Trophoblast cell (in vitro differentiated cells and primary cell): ENCODE data around the gene HEPN1.

Source experiments
- DNase-seq, 2 donors: peaks; one replicate each; pipeline ENCODE4 v3.0.0-alpha.2; 2016
- H2AFZ ChIP-seq: 2 replicates; pipeline ENCODE4 v1.6.1; 2013; ENCODE audit warnings: low read length, moderate library complexity, mild to moderate bottlenecking; ENCODE audit not compliant: insufficient read depth, poor library complexity
- H2AK5ac ChIP-seq: 2 replicates; pipeline ENCODE4 v1.6.1; 2013; ENCODE audit warnings: mild to moderate bottlenecking, low read length
- H2BK120ac ChIP-seq: 2 replicates; pipeline ENCODE4 v1.6.1; 2013; ENCODE audit warnings: low read length, mild to moderate bottlenecking, moderate library complexity; ENCODE audit not compliant: insufficient read depth, poor library complexity
- H2BK12ac ChIP-seq: 2 replicates; pipeline ENCODE4 v1.6.1; 2013; ENCODE audit warnings: mild to moderate bottlenecking, low read length, moderate library complexity
- H2BK5ac ChIP-seq: 2 replicates; pipeline ENCODE4 v1.6.1; 2013; ENCODE audit warnings: low read length, low read depth, moderate library complexity, mild to moderate bottlenecking; ENCODE audit not compliant: poor library complexity
- H3K14ac ChIP-seq: 2 replicates; pipeline ENCODE4 v1.6.1; 2013; ENCODE audit warnings: mild to moderate bottlenecking, low read length
- H3K18ac ChIP-seq: 2 replicates; pipeline ENCODE4 v1.6.1; 2013; ENCODE audit warnings: mild to moderate bottlenecking, low read length
- H3K23ac ChIP-seq: 2 replicates; pipeline ENCODE4 v1.6.1; 2013; ENCODE audit warnings: low read length
- H3K27ac ChIP-seq: 2 replicates; pipeline ENCODE4 v1.5.1; 2013; ENCODE audit warnings: low read depth, mild to moderate bottlenecking, inconsistent platforms, low read length, moderate library complexity
- H3K27me3 ChIP-seq: 2 replicates; pipeline ENCODE4 v1.6.1; 2013; ENCODE audit warnings: inconsistent platforms, mild to moderate bottlenecking, low read length, moderate library complexity; ENCODE audit not compliant: insufficient read depth
- H3K36me3 ChIP-seq, 2 experiments: 1 replicate in 1 of 2; 2 replicates in 1 of 2; pipeline ENCODE4 v1.6.1; 2013; ENCODE audit warnings: low read length in 2 of 2, mild to moderate bottlenecking in 2 of 2, moderate library complexity in 1 of 2; ENCODE audit not compliant: insufficient read depth in 2 of 2, control insufficient read depth in 1 of 2
- H3K4ac ChIP-seq: 2 replicates; pipeline ENCODE4 v1.6.1; 2013; ENCODE audit warnings: low read depth, mild to moderate bottlenecking, low read length, moderate library complexity
- H3K4me1 ChIP-seq, 2 experiments: 1 replicate in 1 of 2; 2 replicates in 1 of 2; pipeline ENCODE4 v1.6.1; 2013; ENCODE audit warnings: low read length in 2 of 2, mild to moderate bottlenecking in 2 of 2, moderate library complexity in 1 of 2; ENCODE audit not compliant: insufficient read depth in 2 of 2, control insufficient read depth in 1 of 2
- H3K4me2 ChIP-seq: 2 replicates; pipeline ENCODE4 v1.6.1; 2013; ENCODE audit warnings: inconsistent platforms, mild to moderate bottlenecking, low read length, moderate library complexity
- H3K4me3 ChIP-seq: 2 replicates; pipeline ENCODE4 v1.5.1; 2013; ENCODE audit warnings: mild to moderate bottlenecking, low read depth, low read length, inconsistent platforms
- H3K79me1 ChIP-seq: one replicate; pipeline ENCODE4 v1.6.1; 2013; ENCODE audit warnings: low read length
- H3K79me2 ChIP-seq: 2 replicates; pipeline ENCODE4 v1.6.1; 2013; ENCODE audit warnings: low read length, mild to moderate bottlenecking; ENCODE audit not compliant: control insufficient read depth, insufficient read depth, poor library complexity
- H3K9ac ChIP-seq: 2 replicates; pipeline ENCODE4 v1.6.1; 2013; ENCODE audit warnings: mild to moderate bottlenecking, low read length
- H3K9me3 ChIP-seq: 2 replicates; pipeline ENCODE4 v1.6.1; 2013; ENCODE audit warnings: low read depth, mild to moderate bottlenecking, control low read depth, inconsistent platforms, low read length; ENCODE audit not compliant: insufficient read depth
- H4K12ac ChIP-seq: 2 replicates; pipeline ENCODE4 v1.6.1; 2013; ENCODE audit warnings: low read depth, mild to moderate bottlenecking, low read length, moderate library complexity
- H4K8ac ChIP-seq: 2 replicates; pipeline ENCODE4 v1.6.1; 2013; ENCODE audit warnings: low read depth, mild to moderate bottlenecking, low read length, moderate library complexity
- H4K91ac ChIP-seq: one replicate; pipeline ENCODE4 v1.6.1; 2013; ENCODE audit warnings: low read depth, mild to moderate bottlenecking, low read length, moderate library complexity
- WGBS: extraction: QIAGEN DNeasy Blood & Tissue Kit; methylation state at CpG from one replicate; pipeline ENCODE4 v1.1.7; 2013; ENCODE audit warnings: missing lambda C conversion rate; ENCODE audit not compliant: insufficient read length, insufficient coverage; ENCODE audit errors: extremely low coverage; 5-methylcytosine and 5-hydroxymethylcytosine counted together

The HEPN1 gene

DNA sequence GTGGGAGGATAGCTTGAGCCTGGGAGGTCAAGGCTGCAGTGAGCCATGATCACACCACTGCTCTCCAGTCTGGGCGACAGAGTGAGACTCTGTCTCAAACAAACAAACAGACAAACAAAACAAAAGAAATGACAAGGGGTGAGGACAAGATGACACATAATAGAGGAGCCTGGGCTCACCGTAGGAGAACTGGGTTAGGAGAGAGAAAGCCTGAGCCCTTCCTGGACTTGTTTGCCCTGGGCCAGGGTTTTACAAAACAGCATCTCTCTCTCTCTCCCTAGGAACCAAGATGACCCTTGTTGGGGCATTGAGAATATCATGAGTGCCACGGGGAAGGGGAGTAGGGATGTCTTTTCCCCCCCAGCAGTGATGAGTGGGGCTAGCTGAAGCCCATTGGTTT, 38.1 kb upstream of the HEPN1 start:
- no peak overlapping the region for H2BK12ac ChIP-seq
- no peak overlapping the region for H3K27ac ChIP-seq
- no peak overlapping the region for H3K4me2 ChIP-seq
- H3K9ac ChIP-seq = no peak overlapping the region
- no peak overlapping the region for H2BK120ac ChIP-seq
- no peak overlapping the region for H2BK5ac ChIP-seq
- peaks cover 2% of the 10 kb centered on the region for H3K79me2 ChIP-seq
- H3K4me3 ChIP-seq = no peak overlapping the region
- peaks cover 2% of the 10 kb centered on the region for H3K9me3 ChIP-seq
- no peak overlapping the region for H2AK5ac ChIP-seq
- H3K4ac ChIP-seq = no peak overlapping the region
- DNase-seq = no peak
- no peak overlapping the region for H3K18ac ChIP-seq
- no peaks in the 10 kb centered on the region for H3K36me3 ChIP-seq
- no peaks in the 10 kb centered on the region for H3K27me3 ChIP-seq
- no peak overlapping the region for H3K14ac ChIP-seq
- H3K79me1 ChIP-seq = peaks cover 2% of the 10 kb centered on the region
- H3K4me1 ChIP-seq = peaks cover 0 to 3% of the 10 kb centered on the region in 2 experiments
- no peak overlapping the region for H4K8ac ChIP-seq
- H2AFZ ChIP-seq = no peak overlapping the region
- WGBS = no CpG with 5 or more reads among the region's 3 CpGs
- H4K91ac ChIP-seq = no peak overlapping the region
- H3K23ac ChIP-seq = no peak overlapping the region
- no peak overlapping the region for H4K12ac ChIP-seq

DNA sequence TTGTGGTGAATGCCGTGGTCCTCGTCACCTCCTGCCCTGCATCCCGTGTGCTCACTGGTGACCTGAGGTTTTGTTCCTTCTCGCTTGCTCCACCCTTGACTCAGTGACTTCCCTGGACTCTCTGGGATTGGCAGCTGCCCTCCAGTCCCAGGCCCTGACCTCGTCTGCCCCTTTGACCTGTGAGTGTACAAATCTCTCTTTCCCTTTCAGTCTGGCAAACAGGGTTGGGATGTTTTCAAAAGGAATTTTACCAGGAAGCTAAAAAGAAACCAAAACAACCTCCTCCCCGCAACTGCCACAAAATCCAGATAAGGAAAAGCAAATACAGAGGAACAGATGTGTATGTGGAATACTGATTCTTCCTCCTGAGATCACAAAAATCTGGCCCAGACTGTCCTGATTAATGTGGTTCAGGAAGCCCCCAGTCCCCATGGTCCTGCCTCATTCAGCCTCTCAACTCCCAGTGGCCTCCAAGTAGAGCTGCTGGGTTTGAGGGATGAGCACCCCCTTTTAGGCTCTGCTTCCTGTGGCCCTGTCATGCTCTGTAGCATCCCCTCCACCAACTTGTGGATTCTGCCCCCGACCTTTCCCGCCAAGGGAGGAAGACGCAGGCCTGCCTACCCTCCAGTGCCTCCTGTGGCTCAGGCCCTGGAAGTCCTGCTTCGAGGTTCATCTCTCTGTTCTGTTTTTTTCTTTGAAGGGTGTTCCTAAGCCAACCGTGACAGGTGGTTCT, 36.5 kb upstream of the HEPN1 start:
- no peaks in the 10 kb centered on the region for H3K36me3 ChIP-seq
- no peaks in the 10 kb centered on the region for H3K79me2 ChIP-seq
- no peak overlapping the region for H3K4ac ChIP-seq
- no peak overlapping the region for H3K18ac ChIP-seq
- no peak overlapping the region for H4K91ac ChIP-seq
- H3K9me3 ChIP-seq = peaks cover 2% of the 10 kb centered on the region
- no peaks in the 10 kb centered on the region for H3K27me3 ChIP-seq
- no peak overlapping the region for H2AK5ac ChIP-seq
- no peak overlapping the region for H2AFZ ChIP-seq
- WGBS = no CpG with 5 or more reads among the region's 11 CpGs
- H2BK120ac ChIP-seq = no peak overlapping the region
- no peak overlapping the region for H4K12ac ChIP-seq
- H4K8ac ChIP-seq = no peak overlapping the region
- no peak overlapping the region for H3K4me3 ChIP-seq
- H3K79me1 ChIP-seq = no peaks in the 10 kb centered on the region
- H2BK5ac ChIP-seq = no peak overlapping the region
- H3K23ac ChIP-seq = no peak overlapping the region
- H3K14ac ChIP-seq = no peak overlapping the region
- no peak overlapping the region for H3K27ac ChIP-seq
- no peak overlapping the region for H3K4me2 ChIP-seq
- H3K4me1 ChIP-seq = peaks cover 0 to 1% of the 10 kb centered on the region in 2 experiments
- H2BK12ac ChIP-seq = no peak overlapping the region
- H3K9ac ChIP-seq = no peak overlapping the region
- no peak for DNase-seq

DNA sequence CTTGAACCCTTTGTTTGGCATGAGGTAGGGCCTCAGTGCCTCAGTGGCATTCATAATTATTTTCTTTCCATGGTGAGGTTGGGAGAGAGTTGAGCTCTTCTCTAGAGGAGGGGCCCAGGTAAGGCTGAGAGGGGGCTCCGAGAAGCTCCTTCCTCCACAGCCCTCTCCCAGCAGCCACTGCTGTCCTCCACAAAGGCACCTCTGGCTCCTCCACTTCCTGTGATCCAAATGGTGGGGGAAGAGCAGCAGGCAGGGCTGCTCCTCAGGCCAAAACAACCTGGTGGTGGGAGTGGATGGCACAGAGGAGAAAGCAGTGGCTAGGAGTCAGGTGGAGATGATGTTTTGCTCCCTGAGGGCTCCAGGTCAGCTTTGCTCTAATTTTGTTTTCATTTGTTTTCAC, 34.7 kb upstream of the HEPN1 start:
- H3K27me3 ChIP-seq = peaks cover 2% of the 10 kb centered on the region
- no peak overlapping the region for H2AFZ ChIP-seq
- H4K91ac ChIP-seq = no peak overlapping the region
- H3K14ac ChIP-seq = no peak overlapping the region
- no peak overlapping the region for H3K23ac ChIP-seq
- no peak overlapping the region for H2BK120ac ChIP-seq
- WGBS = no CpG with 5 or more reads among the region's 1 CpG
- DNase-seq = no peak
- H3K79me2 ChIP-seq = no peaks in the 10 kb centered on the region
- no peak overlapping the region for H3K4me3 ChIP-seq
- H3K79me1 ChIP-seq = no peaks in the 10 kb centered on the region
- H3K9ac ChIP-seq = no peak overlapping the region
- H4K12ac ChIP-seq = no peak overlapping the region
- no peak overlapping the region for H2AK5ac ChIP-seq
- H3K4ac ChIP-seq = no peak overlapping the region
- no peak overlapping the region for H3K18ac ChIP-seq
- no peaks in the 10 kb centered on the region for H3K36me3 ChIP-seq
- H3K4me2 ChIP-seq = no peak overlapping the region
- H4K8ac ChIP-seq = no peak overlapping the region
- H3K9me3 ChIP-seq = peaks cover 2% of the 10 kb centered on the region
- H3K27ac ChIP-seq = no peak overlapping the region
- H2BK12ac ChIP-seq = no peak overlapping the region
- H3K4me1 ChIP-seq = peaks cover 0 to 1% of the 10 kb centered on the region in 2 experiments
- no peak overlapping the region for H2BK5ac ChIP-seq

DNA sequence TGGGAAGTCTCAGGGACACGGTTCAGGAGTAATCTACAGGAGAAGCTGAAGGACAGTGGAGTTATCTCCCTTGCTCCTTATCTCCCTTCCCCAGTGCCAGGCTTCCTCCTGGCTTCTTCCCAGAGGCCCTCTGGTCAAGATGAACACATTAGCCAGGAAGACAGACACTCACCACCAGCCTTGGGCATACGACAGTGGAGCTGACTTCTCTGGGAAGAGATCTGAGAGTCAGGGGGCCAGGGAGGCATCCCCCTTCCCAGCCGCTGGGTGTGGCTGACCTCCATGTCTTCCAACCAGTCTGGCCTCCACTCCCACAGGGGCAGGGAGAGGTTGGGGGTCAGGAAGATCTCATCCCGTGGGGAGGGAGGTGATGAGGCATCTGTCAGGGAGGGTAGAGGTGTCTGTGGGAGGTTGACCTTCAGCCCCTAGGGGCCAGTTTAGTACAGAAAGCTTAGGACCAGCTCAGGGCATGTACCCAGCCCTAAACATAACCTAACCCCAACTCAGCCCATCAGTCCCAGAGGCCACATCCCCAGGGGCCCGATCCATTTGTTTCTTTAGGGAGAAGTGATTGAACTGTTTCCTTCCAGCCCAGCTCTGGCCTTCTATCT, 34.1 kb upstream of the HEPN1 start:
- no peaks in the 10 kb centered on the region for H3K36me3 ChIP-seq
- no peak overlapping the region for H3K27ac ChIP-seq
- no peak overlapping the region for H3K4me3 ChIP-seq
- no peak overlapping the region for H3K4me2 ChIP-seq
- no peak overlapping the region for H4K91ac ChIP-seq
- no peak overlapping the region for H3K4ac ChIP-seq
- peaks cover 2% of the 10 kb centered on the region for H3K27me3 ChIP-seq
- H2BK5ac ChIP-seq = no peak overlapping the region
- H3K14ac ChIP-seq = no peak overlapping the region
- H3K79me1 ChIP-seq = no peaks in the 10 kb centered on the region
- WGBS = no CpG with 5 or more reads among the region's 5 CpGs
- H4K8ac ChIP-seq = no peak overlapping the region
- no peak overlapping the region for H3K23ac ChIP-seq
- H2BK120ac ChIP-seq = no peak overlapping the region
- no peaks in the 10 kb centered on the region for H3K9me3 ChIP-seq
- no peak overlapping the region for H2BK12ac ChIP-seq
- H3K9ac ChIP-seq = no peak overlapping the region
- H4K12ac ChIP-seq = no peak overlapping the region
- H2AFZ ChIP-seq = no peak overlapping the region
- H3K4me1 ChIP-seq = peaks cover 0 to 1% of the 10 kb centered on the region in 2 experiments
- no peak for DNase-seq
- no peak overlapping the region for H3K18ac ChIP-seq
- H2AK5ac ChIP-seq = no peak overlapping the region
- no peaks in the 10 kb centered on the region for H3K79me2 ChIP-seq
